ENCODE measurements around the gene ST3GAL4. TPM values are rescaled to one million over a fixed set of nuclear protein-coding genes. Genes with fewer than 3 reads are reported as not detected.

The ST3GAL4 gene
- total and polyA plus RNA-seq, 10 of the 15 experiments (the other 5 are each of a cell fraction or from before 2014, with no cell fraction given) = 3.8 to 8.1 (median 6.5) TPM; not detected in 2

DNA sequence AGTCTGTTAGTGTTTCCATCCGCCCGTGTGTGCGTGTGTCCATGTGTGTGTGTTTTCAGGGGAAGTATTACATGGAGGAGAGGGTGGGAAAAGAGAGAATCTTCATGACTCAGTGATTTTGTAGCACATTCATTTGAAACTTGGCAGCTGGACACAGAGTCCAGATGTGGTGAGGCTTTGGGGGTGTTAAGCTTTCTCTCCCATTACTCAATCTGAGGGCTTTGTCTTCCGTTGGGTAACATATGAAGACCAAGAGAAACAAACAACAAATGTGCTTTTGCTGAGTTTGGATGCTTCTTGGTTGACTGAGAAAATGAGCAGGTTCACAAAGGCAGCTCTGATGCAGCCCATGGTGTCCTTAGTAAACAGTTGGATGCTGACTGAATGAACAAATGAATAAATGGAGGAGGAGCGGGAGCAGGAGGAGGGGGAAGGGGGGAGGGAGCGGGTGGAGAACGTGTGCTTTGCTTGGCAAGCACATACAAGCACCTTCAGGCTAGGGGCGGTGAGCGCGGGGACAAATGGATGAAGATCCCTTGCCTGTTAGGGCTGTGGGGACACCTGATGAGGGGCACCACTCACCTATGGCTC is 104.3 kb downstream of the ST3GAL4 start:
- FAIRE-seq = no peak
- Histone ChIP-seq H3K4me2 (ENCODE audit: control insufficient read depth, insufficient read depth) (no peak overlapping the region), H3K36me3 (ENCODE audit: control insufficient read depth in 2 of 2, insufficient read depth in 2 of 2, low read length in 1 of 2) (no peaks in the 10 kb centered on the region), H3K4me1 (ENCODE audit: control insufficient read depth, insufficient read depth, low read length) (peaks cover 1% of the 10 kb centered on the region), H2AFZ (ENCODE audit: control insufficient read depth, low read depth, low read length) (no peak overlapping the region), H4K20me1 (ENCODE audit: control insufficient read depth, insufficient read depth) (no peaks in the 10 kb centered on the region), H3K79me2 (ENCODE audit: control insufficient read depth, insufficient read depth, low read length) (no peaks in the 10 kb centered on the region), H3K9ac (ENCODE audit: control insufficient read depth, insufficient read depth, low read length) (no peak overlapping the region), H3K27me3 (replicated peaks in 1 of 2; ENCODE audit: control insufficient read depth in 2 of 2, insufficient read depth in 2 of 2, low read length in 1 of 2) (no peaks in the 10 kb centered on the region; a peak in 3 of 4 replicates), H3K4me3 (no peak overlapping the region), H3K27ac (ENCODE audit: control insufficient read depth, insufficient read depth) (no peak overlapping the region), H3K9me3 (replicated peaks; ENCODE audit: control insufficient read depth, insufficient read depth, low read length) (no peaks in the 10 kb centered on the region; the same call in 2 of the 3 replicates)
- ChIA-PET CTCF (interaction anchor here (1.0 to 2.7 kb wide), 2 partner anchors 21 to 150 kb away, joined by 3 to 14 read pairs; no protein-coding TSS in a partner anchor), POLR2A (no interaction called here), RAD21 (ENCODE audit: unreplicated experiment) (interaction anchor here (0.6 kb wide), 1 partner anchor 16 kb away, joined by 4 read pairs; no protein-coding TSS in a partner anchor), SMC1A (ENCODE audit: uncharacterized antibody, unreplicated experiment) (no interaction called here)
- TF ChIP-seq, protein P1, sequence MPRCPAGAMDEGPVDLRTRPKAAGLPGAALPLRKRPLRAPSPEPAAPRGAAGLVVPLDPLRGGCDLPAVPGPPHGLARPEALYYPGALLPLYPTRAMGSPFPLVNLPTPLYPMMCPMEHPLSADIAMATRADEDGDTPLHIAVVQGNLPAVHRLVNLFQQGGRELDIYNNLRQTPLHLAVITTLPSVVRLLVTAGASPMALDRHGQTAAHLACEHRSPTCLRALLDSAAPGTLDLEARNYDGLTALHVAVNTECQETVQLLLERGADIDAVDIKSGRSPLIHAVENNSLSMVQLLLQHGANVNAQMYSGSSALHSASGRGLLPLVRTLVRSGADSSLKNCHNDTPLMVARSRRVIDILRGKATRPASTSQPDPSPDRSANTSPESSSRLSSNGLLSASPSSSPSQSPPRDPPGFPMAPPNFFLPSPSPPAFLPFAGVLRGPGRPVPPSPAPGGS (IDR thresholded peaks at IDR 0.05; ENCODE audit: borderline replicate concordance, insufficient read depth, low read depth, low read length, poor library complexity, severe bottlenecking) = no peak
- TF ChIP-seq NFYA (IDR thresholded peaks at IDR 0.05; ENCODE audit: borderline replicate concordance, low read depth, low read length) (no peak), CBFB (IDR thresholded peaks at IDR 0.05; ENCODE audit: low read depth) (no peak), MEF2B (IDR thresholded peaks at IDR 0.05; ENCODE audit: partially characterized antibody, poor library complexity, severe bottlenecking) (no peak), EP300 (IDR thresholded peaks at IDR 0.05; ENCODE audit: borderline replicate concordance in 1 of 2, control insufficient read depth in 1 of 2, low read depth in 2 of 2, low read length in 2 of 2) (no peak), LARP7 (IDR thresholded peaks at IDR 0.05) (no peak), RAD51 (IDR thresholded peaks at IDR 0.05) (no peak), MTA2 (IDR thresholded peaks at IDR 0.05; ENCODE audit: low read depth) (no peak), DPF2 (IDR thresholded peaks at IDR 0.05) (no peak), EGR1 (IDR thresholded peaks at IDR 0.05; ENCODE audit: borderline replicate concordance in 1 of 2, low read depth in 2 of 2, low read length in 2 of 2) (no peak), NRF1 (conservative IDR thresholded peaks at IDR 0.05; ENCODE audit: low read depth, low read length) (no peak), SPI1 (IDR thresholded peaks at IDR 0.05; ENCODE audit: borderline replicate concordance, insufficient read depth, low read depth, low read length) (no peak), CREM (IDR thresholded peaks at IDR 0.05; ENCODE audit: low read depth) (no peak), SUPT20H (IDR thresholded peaks at IDR 0.05; ENCODE audit: borderline replicate concordance, control insufficient read depth, low read depth, low read length) (no peak)
- TF ChIP-seq, protein P2, sequence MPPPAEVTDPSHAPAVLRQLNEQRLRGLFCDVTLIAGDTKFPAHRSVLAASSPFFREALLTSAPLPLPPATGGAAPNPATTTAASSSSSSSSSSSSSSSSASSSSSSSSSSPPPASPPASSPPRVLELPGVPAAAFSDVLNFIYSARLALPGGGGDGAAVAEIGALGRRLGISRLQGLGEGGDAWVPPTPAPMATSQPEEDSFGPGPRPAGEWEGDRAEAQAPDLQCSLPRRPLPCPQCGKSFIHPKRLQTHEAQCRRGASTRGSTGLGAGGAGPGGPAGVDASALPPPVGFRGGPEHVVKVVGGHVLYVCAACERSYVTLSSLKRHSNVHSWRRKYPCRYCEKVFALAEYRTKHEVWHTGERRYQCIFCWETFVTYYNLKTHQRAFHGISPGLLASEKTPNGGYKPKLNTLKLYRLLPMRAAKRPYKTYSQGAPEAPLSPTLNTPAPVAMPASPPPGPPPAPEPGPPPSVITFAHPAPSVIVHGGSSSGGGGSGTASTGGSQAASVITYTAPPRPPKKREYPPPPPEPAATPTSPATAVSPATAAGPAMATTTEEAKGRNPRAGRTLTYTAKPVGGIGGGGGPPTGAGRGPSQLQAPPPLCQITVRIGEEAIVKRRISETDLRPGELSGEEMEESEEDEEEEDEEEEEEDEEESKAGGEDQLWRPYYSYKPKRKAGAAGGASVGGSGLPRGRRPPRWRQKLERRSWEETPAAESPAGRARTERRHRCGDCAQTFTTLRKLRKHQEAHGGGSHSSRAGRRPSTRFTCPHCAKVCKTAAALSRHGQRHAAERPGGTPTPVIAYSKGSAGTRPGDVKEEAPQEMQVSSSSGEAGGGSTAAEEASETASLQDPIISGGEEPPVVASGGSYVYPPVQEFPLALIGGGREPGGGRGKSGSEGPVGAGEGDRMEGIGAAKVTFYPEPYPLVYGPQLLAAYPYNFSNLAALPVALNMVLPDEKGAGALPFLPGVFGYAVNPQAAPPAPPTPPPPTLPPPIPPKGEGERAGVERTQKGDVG (CRISPR knock-in tag; IDR thresholded peaks at IDR 0.05) = no peak
- TF ChIP-seq, protein P3, sequence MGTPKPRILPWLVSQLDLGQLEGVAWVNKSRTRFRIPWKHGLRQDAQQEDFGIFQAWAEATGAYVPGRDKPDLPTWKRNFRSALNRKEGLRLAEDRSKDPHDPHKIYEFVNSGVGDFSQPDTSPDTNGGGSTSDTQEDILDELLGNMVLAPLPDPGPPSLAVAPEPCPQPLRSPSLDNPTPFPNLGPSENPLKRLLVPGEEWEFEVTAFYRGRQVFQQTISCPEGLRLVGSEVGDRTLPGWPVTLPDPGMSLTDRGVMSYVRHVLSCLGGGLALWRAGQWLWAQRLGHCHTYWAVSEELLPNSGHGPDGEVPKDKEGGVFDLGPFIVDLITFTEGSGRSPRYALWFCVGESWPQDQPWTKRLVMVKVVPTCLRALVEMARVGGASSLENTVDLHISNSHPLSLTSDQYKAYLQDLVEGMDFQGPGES (IDR thresholded peaks at IDR 0.05) = no peak
- 57% methylated on average over 7 of the region's 10 CpGs for WGBS (ENCODE audit: insufficient coverage, insufficient replicate concordance, low lambda C conversion rate, missing lambda C conversion rate)
- intact Hi-C loops (cut with micrococcal nuclease; ENCODE audit: unreplicated experiment) = no loop called here
- DNase-seq (ENCODE audit: low read depth, low spot score) = no peak
- no TSS peak for BruUV-seq (replicated peaks)
- in situ Hi-C loops (cut with MboI) = no loop called here
- ATAC-seq = no peak

Measured in GM12878 (cell line).